HG03575 (cell line): ENCODE data around the gene PLSCR5.

Experiments used
- ATAC-seq: cut with Tn5 transposase; IDR thresholded peaks from one replicate; pipeline ENCODE4 v1.9.1; 2021; ENCODE audit not compliant: unreplicated experiment, insufficient number of reproducible peaks, low FRiP score; ENCODE audit errors: extremely low read depth

Gene PLSCR5

GRCh38 chr3:146550070-146550615 lies 55.0 kb downstream of the PLSCR5 start:
- ATAC-seq = no peak

- ATAC-seq = no peak
Measured at GRCh38 chr3:146547235-146547835, 57.8 kb downstream of the PLSCR5 start.

GRCh38 chr3:146546366-146546965 lies 58.7 kb downstream of the PLSCR5 start:
- no peak for ATAC-seq

GRCh38 chr3:146544929-146545528 lies 60.1 kb downstream of the PLSCR5 start:
- peak; percentile 0 for ATAC-seq

GRCh38 chr3:146544002-146544928 lies 60.9 kb downstream of the PLSCR5 start, which contains the start of gene PLSCR1:
Gene PLSCR1 (minus strand): TSS chr3:146544607. CDS start chr3:146536552, 8,055 bp downstream.
- ATAC-seq = peak; percentile 45

GRCh38 chr3:146543461-146544001 lies 61.6 kb downstream of the PLSCR5 start:
- ATAC-seq = peak; percentile 9

GRCh38 chr3:146542978-146543377 lies 62.2 kb downstream of the PLSCR5 start:
- no peak for ATAC-seq

GRCh38 chr3:146542179-146542578 lies 63.0 kb downstream of the PLSCR5 start:
- ATAC-seq = no peak

GRCh38 chr3:146540978-146541377 lies 64.2 kb downstream of the PLSCR5 start:
- ATAC-seq = no peak

GRCh38 chr3:146540236-146540635 lies 64.9 kb downstream of the PLSCR5 start:
- ATAC-seq = no peak

GRCh38 chr3:146539315-146539714 lies 65.8 kb downstream of the PLSCR5 start:
- ATAC-seq = no peak

- no peak for ATAC-seq
Measured at GRCh38 chr3:146537603-146538002, 67.5 kb downstream of the PLSCR5 start.

- no peak for ATAC-seq
Measured at GRCh38 chr3:146536681-146537080, 68.5 kb downstream of the PLSCR5 start.
